HepG2 (cell line): Measurements from ENCODE around the gene AGAP3. TPM values are rescaled to one million over a fixed set of nuclear protein-coding genes. Genes with fewer than 3 reads are reported as not detected.

ENCODE experiments used
- ATAC-seq: fragments of 200-7000 bp; cut with Tn5 transposase; 3 replicates; pipeline ENCODE4 v1.9.1; 2020; ENCODE audit warnings: mild to moderate bottlenecking, moderate library complexity
- BruUV-seq: library from RNA; stranded (reverse); fragments of 400-500 nt; replicated peaks from 2 replicates; lab custom pipeline; 2021; lab: Mats Ljungman, UMichigan
- CTCF ChIA-PET: fragments of 300-600 bp; formaldehyde crosslinking; extraction: SDS; loops from one replicate; lab custom pipeline; 2021; ENCODE audit warnings: low total read pairs, inconsistent platforms, low intra/inter-chr PET ratio; lab: Yijun Ruan, JAX
- POLR2A ChIA-PET: fragments of 350-600 bp; sonication (Branson Sonifier 250); formaldehyde crosslinking; loops from one replicate; lab custom pipeline; 2020; ENCODE audit warnings: antibody characterized with exemption, inconsistent platforms; lab: Yijun Ruan, JAX
- DNase-seq: peaks from one replicate; pipeline ENCODE4 v3.0.0-alpha.2; 2015; ENCODE audit warnings: low spot score
- FAIRE-seq: peaks from 3 replicates; lab custom pipeline; 2011; peaks lifted over from hg19 to GRCh38; lab: Jason Lieb, UNC
- H2AFZ ChIP-seq: one replicate; pipeline ENCODE4 v1.6.1; 2011; ENCODE audit warnings: low read length, inconsistent platforms
- H3K27ac ChIP-seq: fragments of 300-600 bp; 3 replicates; pipeline ENCODE4 v1.8.0; 2011; ENCODE audit warnings: mixed run types, mild to moderate bottlenecking, mixed read lengths, low read length, inconsistent platforms; ENCODE audit not compliant: insufficient read depth; ENCODE audit errors: extremely low read length
- H3K27me3 ChIP-seq, 2 experiments: fragments of 200-600 bp in 1 of 2; 2 replicates in 1 of 2; 3 replicates in 1 of 2; pipeline versions ENCODE4 v1.6.0 to v1.8.0; 2011; ENCODE audit warnings: low read length in 2 of 2, mild to moderate bottlenecking in 2 of 2, moderate library complexity in 2 of 2, inconsistent platforms in 1 of 2; ENCODE audit not compliant: insufficient read depth in 2 of 2, control insufficient read depth in 1 of 2
- H3K36me3 ChIP-seq, 2 experiments: fragments of 200-600 bp in 1 of 2; replicated peaks in 1 of 2; 2 replicates in 1 of 2; 3 replicates in 1 of 2; pipeline versions ENCODE4 v1.5.1 to v1.8.0; 2011; ENCODE audit warnings: low read length in 2 of 2, inconsistent platforms in 1 of 2; ENCODE audit not compliant: insufficient read depth in 2 of 2, control insufficient read depth in 1 of 2
- H3K4me1 ChIP-seq: 2 replicates; pipeline ENCODE4 v1.5.1; 2012; ENCODE audit warnings: low read length, inconsistent platforms; ENCODE audit not compliant: insufficient read depth
- H3K4me2 ChIP-seq: 2 replicates; pipeline ENCODE4 v1.6.0; 2011; ENCODE audit warnings: low read depth, low read length, inconsistent platforms
- H3K4me3 ChIP-seq, 3 experiments: fragments of 200-600 bp in 1 of 3; sonication (generic), shearing (Covaris generic) in 1 of 3; replicated peaks in 1 of 3; 2 replicates each; pipeline ENCODE4 v1.5.1; 2011 to 2016; ENCODE audit warnings: low read length in 3 of 3, inconsistent platforms in 2 of 3, low read depth in 2 of 3, mild to moderate bottlenecking in 2 of 3, control low read depth in 1 of 3, mixed read lengths in 1 of 3; ENCODE audit not compliant: insufficient read depth in 1 of 3
- H3K79me2 ChIP-seq: one replicate; pipeline ENCODE4 v1.6.1; 2011; ENCODE audit warnings: low read length, inconsistent platforms; ENCODE audit not compliant: insufficient read depth
- H3K9ac ChIP-seq: 2 replicates; pipeline ENCODE4 v1.6.0; 2011; ENCODE audit warnings: mild to moderate bottlenecking, low read depth, low read length, inconsistent platforms; ENCODE audit not compliant: insufficient read depth
- H3K9me3 ChIP-seq: 2 replicates; pipeline ENCODE4 v1.5.1; 2012; ENCODE audit warnings: mild to moderate bottlenecking, low read length
- H4K20me1 ChIP-seq: 2 replicates; pipeline ENCODE4 v1.6.0; 2011; ENCODE audit warnings: inconsistent platforms, mild to moderate bottlenecking, low read length, moderate library complexity; ENCODE audit not compliant: insufficient read depth
- CREM ChIP-seq, 2 experiments: sonication (generic) in 1 of 2; formaldehyde crosslinking in 1 of 2; IDR thresholded peaks; 2 replicates each; pipeline versions ENCODE4 v1.4.0 to v1.6.1; 2016 to 2020; ENCODE audit warnings: antibody characterized with exemption in 1 of 2, mild to moderate bottlenecking in 1 of 2, missing genetic modification reagents in 1 of 2
- ELF3 ChIP-seq: IDR thresholded peaks from 2 replicates; pipeline ENCODE4 v1.6.1; 2016; ENCODE audit warnings: missing genetic modification reagents, missing compliant biosample characterization
- HES4 ChIP-seq: sonication (generic); formaldehyde crosslinking; IDR thresholded peaks from 2 replicates; pipeline ENCODE4 v1.9.0; 2021; ENCODE audit warnings: mild to moderate bottlenecking, missing genetic modification reagents, borderline replicate concordance
- HNRNPH1 ChIP-seq: fragments of 200-400 bp; formaldehyde crosslinking; optimal IDR thresholded peaks from 2 replicates; pipeline ENCODE3; 2017; ENCODE audit warnings: mild to moderate bottlenecking, low read depth, low read length
- HOXA5 ChIP-seq: sonication (generic); formaldehyde crosslinking; IDR thresholded peaks from 2 replicates; pipeline ENCODE4 v1.4.0; 2020; ENCODE audit warnings: missing genetic modification reagents
- KMT2B ChIP-seq: IDR thresholded peaks from 2 replicates; pipeline ENCODE4 v1.6.1; 2016; ENCODE audit warnings: missing genetic modification reagents, missing compliant biosample characterization
- MXI1 ChIP-seq: IDR thresholded peaks from 3 replicates; pipeline ENCODE4 v1.6.1; 2012; ENCODE audit warnings: low read depth, low read length, inconsistent platforms, borderline replicate concordance
- PAWR ChIP-seq: sonication (generic); formaldehyde crosslinking; IDR thresholded peaks from 2 replicates; pipeline ENCODE4 v1.4.0; 2020; ENCODE audit warnings: missing genetic modification reagents, mild to moderate bottlenecking, borderline replicate concordance
- PHF5A ChIP-seq: IDR thresholded peaks from one replicate; pipeline ENCODE4 v1.6.1; 2018; ENCODE audit warnings: low read depth, missing genetic modification reagents; ENCODE audit not compliant: unreplicated experiment
- PRDM15 ChIP-seq: sonication (generic); formaldehyde crosslinking; IDR thresholded peaks from 2 replicates; pipeline ENCODE4 v1.4.0; 2020; ENCODE audit warnings: missing genetic modification reagents
- RFX5 ChIP-seq: IDR thresholded peaks from 2 replicates; pipeline ENCODE4 v1.6.1; 2011; ENCODE audit warnings: low read depth, low read length, improper control_type of control experiment
- ZMAT3 ChIP-seq: sonication (generic); formaldehyde crosslinking; conservative IDR thresholded peaks from 2 replicates; pipeline ENCODE4 v1.7.0; 2021; ENCODE audit warnings: missing genetic modification reagents
- ZNF414 ChIP-seq: sonication (generic); formaldehyde crosslinking; IDR thresholded peaks from 2 replicates; pipeline ENCODE4 v1.5.0; 2020; ENCODE audit warnings: missing genetic modification reagents
- ZNF496 ChIP-seq: sonication (generic); formaldehyde crosslinking; IDR thresholded peaks from 2 replicates; pipeline ENCODE4 v1.8.1; 2023; ENCODE audit warnings: mild to moderate bottlenecking, moderate library complexity, missing genetic modification reagents; ENCODE audit not compliant: insufficient replicate concordance
- ZNF558 ChIP-seq: sonication (generic); formaldehyde crosslinking; IDR thresholded peaks from 2 replicates; pipeline ENCODE4 v1.9.0; 2022; ENCODE audit warnings: mild to moderate bottlenecking, missing genetic modification reagents, borderline replicate concordance
- ZNF672 ChIP-seq: sonication (generic); formaldehyde crosslinking; IDR thresholded peaks from 2 replicates; pipeline ENCODE4 v1.8.1; 2022; ENCODE audit warnings: missing genetic modification reagents
- WGBS: methylation state at CpG from one replicate; pipeline ENCODE4 v1.1.6; 2017; ENCODE audit warnings: low lambda C conversion rate; 5-methylcytosine and 5-hydroxymethylcytosine counted together
- in situ Hi-C: cut with HindIII; loops from 2 replicates; pipeline ENCODE4 v1.10.0; 2017; ENCODE audit warnings: low pct_unique_long_range_greater_than_20kb; ENCODE audit not compliant: extremely low pct_ligation_motif_present
- intact Hi-C: fragments of 100-400 bp; cut with micrococcal nuclease; formaldehyde crosslinking; loops from one replicate; pipeline ENCODE4 v1.10.0; 2022; ENCODE audit not compliant: unreplicated experiment
- polyA plus RNA-seq, 8 experiments: library from polyadenylated mRNA; depleted of rRNA in 3 of 8; stranded (reverse) in 7 of 8; unstranded in 1 of 8; fragments of >200 nt; fragmentation: Illumina TruSeq in 4 of 8; extraction: Trizol in 4 of 8; gene quantifications; 2 replicates each; pipeline versions ENCODE4 v1.2.1 to v1.2.3, GENCODE V29; 2011 to 2016; ENCODE audit warnings: low read depth in 4 of 8, missing spikeins in 1 of 8, mixed read lengths in 1 of 8; ENCODE audit not compliant: insufficient read depth in 1 of 8
- total RNA-seq, 5 experiments: library from RNA; depleted of rRNA; stranded (reverse); fragments of >200 nt; fragmentation: Illumina TruSeq; extraction: Trizol; gene quantifications; 2 replicates each; pipeline ENCODE4 v1.2.3, GENCODE V29; 2016; ENCODE audit warnings: low read depth in 1 of 5
- TF ChIP-seq, protein P1 (sequence below): IDR thresholded peaks from 2 replicates; pipeline ENCODE4 v1.6.1; 2018; ENCODE audit warnings: missing genetic modification reagents

Gene AGAP3
- total and polyA plus RNA-seq, 2 of the 13 experiments (the other 11 are each of a cell fraction or from before 2014, with no cell fraction given), result 31.3 to 61.4 TPM

DNA sequence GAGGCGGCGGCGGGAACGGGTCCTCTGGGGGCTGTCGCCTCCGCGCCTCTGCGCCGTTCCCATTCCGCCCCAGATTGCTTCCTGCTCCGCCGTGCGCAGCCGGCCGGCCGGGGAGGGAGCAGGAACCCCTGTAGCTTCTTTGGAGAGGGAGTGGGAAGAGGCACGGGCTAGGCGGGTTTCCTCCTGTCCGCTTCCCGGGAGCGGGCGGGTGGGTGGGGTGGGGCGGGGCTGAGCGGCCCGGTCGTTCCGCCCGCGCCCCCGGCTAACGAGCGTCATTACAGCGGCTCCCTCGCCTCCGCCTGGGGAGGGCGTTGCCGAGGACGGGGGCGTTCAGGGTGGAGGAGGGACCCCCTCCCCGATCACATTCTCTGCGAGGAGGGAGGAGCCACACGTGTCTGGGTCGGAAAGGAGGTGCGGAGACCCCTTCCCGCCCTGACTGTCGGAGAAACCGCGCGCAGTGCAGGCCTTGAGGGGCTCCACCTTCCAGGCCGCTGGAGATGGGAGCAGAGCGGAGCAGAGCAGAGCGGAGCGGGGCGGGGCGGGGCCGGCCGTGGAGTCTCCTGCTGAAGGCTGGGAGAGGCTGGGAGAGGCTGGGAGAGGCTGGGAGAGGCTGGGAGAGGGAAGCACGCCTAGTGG is 39.7 kb downstream of the AGAP3 start (continued):
- TF ChIP-seq PRDM15 (no peak), ZNF672 (CRISPR knock-in tag) (no peak), CREM (IDR thresholded peaks at IDR 0.05) (no peak), CREM (CRISPR knock-in tag; IDR thresholded peaks at IDR 0.05) (no peak), HES4 (CRISPR knock-in tag) (no peak)
- TF ChIP-seq, all 625 proteins: peak for 0

GRCh38 chr7:151126491-151127137 is 40.3 kb downstream of the AGAP3 start:
- Histone ChIP-seq H3K27me3 (no peaks in the 10 kb centered on the region), H3K27ac (no peak overlapping the region), H2AFZ (no peak overlapping the region), H3K79me2 (no peaks in the 10 kb centered on the region), H3K4me1 (no peaks in the 10 kb centered on the region), H3K4me2 (no peak overlapping the region), H3K9me3 (no peaks in the 10 kb centered on the region), H3K9ac (no peak overlapping the region), H3K36me3 (peaks cover 15 to 55% of the 10 kb centered on the region in 2 experiments), H3K4me3 (no peak overlapping the region), H4K20me1 (peaks cover 6% of the 10 kb centered on the region; the same call in 1 of the 2 replicates)
- intact Hi-C loops, result no loop called here
- ATAC-seq (no peak), FAIRE-seq (no peak), DNase-seq (no peak)
- in situ Hi-C loops, result loop anchor here (10.0 kb wide), 1 partner anchor 178 kb away; no protein-coding TSS in a partner anchor
- no TSS peak for BruUV-seq
- WGBS, result 98% methylated on average over 13 of the region's 19 CpGs
- CTCF ChIA-PET, result no interaction called here
- POLR2A ChIA-PET, result no interaction called here
- TF ChIP-seq, protein P1, sequence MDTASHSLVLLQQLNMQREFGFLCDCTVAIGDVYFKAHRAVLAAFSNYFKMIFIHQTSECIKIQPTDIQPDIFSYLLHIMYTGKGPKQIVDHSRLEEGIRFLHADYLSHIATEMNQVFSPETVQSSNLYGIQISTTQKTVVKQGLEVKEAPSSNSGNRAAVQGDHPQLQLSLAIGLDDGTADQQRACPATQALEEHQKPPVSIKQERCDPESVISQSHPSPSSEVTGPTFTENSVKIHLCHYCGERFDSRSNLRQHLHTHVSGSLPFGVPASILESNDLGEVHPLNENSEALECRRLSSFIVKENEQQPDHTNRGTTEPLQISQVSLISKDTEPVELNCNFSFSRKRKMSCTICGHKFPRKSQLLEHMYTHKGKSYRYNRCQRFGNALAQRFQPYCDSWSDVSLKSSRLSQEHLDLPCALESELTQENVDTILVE (CRISPR knock-in tag), result no peak
- TF ChIP-seq ZNF558 (CRISPR knock-in tag) (no peak), PHF5A (no peak), RFX5 (no peak), HOXA5 (CRISPR knock-in tag) (no peak), HNRNPH1 (no peak), ELF3 (CRISPR knock-in tag) (no peak), MXI1 (no peak), PAWR (no peak), ZNF414 (no peak), KMT2B (CRISPR knock-in tag) (no peak), ZNF496 (no peak), ZMAT3 (CRISPR knock-in tag) (no peak)
